B cell (primary cell): ENCODE measurements around the gene S100PBP. TPM values are rescaled to one million over a fixed set of nuclear protein-coding genes. Genes with fewer than 3 reads are reported as not detected.

Source experiments
- ATAC-seq: fragments of 200-7000 bp; cut with Tn5 transposase; one replicate; pipeline ENCODE4 v1.10.0; 2021; ENCODE audit warnings: low read depth, mild to moderate bottlenecking, moderate number of reproducible peaks, moderate library complexity
- CTCF ChIA-PET: fragments of 350-600 bp; sonication (Branson Sonifier 250); formaldehyde crosslinking; loops from one replicate; lab custom pipeline; 2021; ENCODE audit warnings: antibody characterized with exemption, inconsistent platforms; lab: Charles Lee
- POLR2A ChIA-PET: fragments of 350-600 bp; sonication (Branson Sonifier 250); formaldehyde crosslinking; loops from one replicate; lab custom pipeline; 2021; ENCODE audit warnings: antibody characterized with exemption; lab: Charles Lee
- DNase-seq: peaks from one replicate; pipeline ENCODE4 v3.0.0; 2013
- H2AFZ ChIP-seq: 2 replicates; pipeline ENCODE4 v1.6.1; 2012; ENCODE audit warnings: mild to moderate bottlenecking, low read depth, low read length; ENCODE audit not compliant: insufficient read depth, poor library complexity, severe bottlenecking
- H3K27ac ChIP-seq, 2 donors: 1 replicate in 1 of 2; 2 replicates in 1 of 2; pipeline ENCODE4 v1.5.1; 2012 to 2013; ENCODE audit warnings: low read length in 2 of 2, mild to moderate bottlenecking in 2 of 2, moderate library complexity in 1 of 2
- H3K27me3 ChIP-seq, 4 experiments: fragments of 200-600 bp in 1 of 4; sonication (generic) in 1 of 4; replicated peaks in 1 of 4; 1 replicate in 2 of 4; 2 replicates in 2 of 4; pipeline versions ENCODE4 v1.6.1 to v1.7.0; 2013 to 2016; ENCODE audit warnings: low read length in 3 of 4, mild to moderate bottlenecking in 2 of 4, mixed read lengths in 1 of 4, moderate library complexity in 1 of 4; ENCODE audit not compliant: insufficient read depth in 4 of 4, control insufficient read depth in 3 of 4; ENCODE audit errors: control extremely low read depth in 1 of 4
- H3K36me3 ChIP-seq, 2 experiments: replicated peaks in 1 of 2; 1 replicate in 1 of 2; 2 replicates in 1 of 2; pipeline versions ENCODE4 v1.6.1 to v1.7.1; 2013; ENCODE audit warnings: low read length in 1 of 2; ENCODE audit not compliant: insufficient read depth in 2 of 2, control insufficient read depth in 1 of 2; ENCODE audit errors: control extremely low read depth in 1 of 2, extremely low read depth in 1 of 2
- H3K4me1 ChIP-seq, 2 donors: fragments of 200-600 bp in 1 of 2; sonication (generic) in 1 of 2; 1 replicate in 1 of 2; 2 replicates in 1 of 2; pipeline versions ENCODE4 v1.5.1 to v1.6.1; 2013 to 2017; ENCODE audit warnings: low read length in 2 of 2; ENCODE audit not compliant: control insufficient read depth in 2 of 2, insufficient read depth in 2 of 2
- H3K4me2 ChIP-seq: replicated peaks from 2 replicates; pipeline ENCODE3; 2012; ENCODE audit warnings: mild to moderate bottlenecking, low read depth, low read length; ENCODE audit not compliant: poor library complexity, severe bottlenecking
- H3K4me3 ChIP-seq, 5 experiments: fragments of 200-600 bp in 1 of 5; sonication (generic) in 1 of 5; 1 replicate in 3 of 5; 2 replicates in 2 of 5; pipeline versions ENCODE4 v1.5.1 to v1.7.0; 2011 to 2016; ENCODE audit warnings: low read length in 4 of 5, mild to moderate bottlenecking in 4 of 5, low read depth in 2 of 5, control low read depth in 1 of 5, moderate library complexity in 1 of 5; ENCODE audit not compliant: insufficient read depth in 1 of 5; ENCODE audit errors: control extremely low read depth in 1 of 5, extremely low read depth in 1 of 5
- H3K79me2 ChIP-seq: fragments of 200-600 bp; sonication (generic); one replicate; pipeline ENCODE4 v1.6.0; 2016; ENCODE audit warnings: low read length; ENCODE audit not compliant: control insufficient read depth, insufficient read depth
- H3K9ac ChIP-seq: fragments of 200-600 bp; sonication (generic); 2 replicates; pipeline ENCODE4 v1.6.1; 2017; ENCODE audit warnings: mild to moderate bottlenecking, low read length, moderate library complexity
- H3K9me3 ChIP-seq, 3 donors: one replicate each; pipeline versions ENCODE4 v1.6.1 to v1.7.1; 2013; ENCODE audit warnings: low read length in 2 of 3; ENCODE audit not compliant: control insufficient read depth in 2 of 3, insufficient read depth in 1 of 3; ENCODE audit errors: control extremely low read depth in 1 of 3
- H4K20me1 ChIP-seq: 2 replicates; pipeline ENCODE4 v1.6.0; 2012; ENCODE audit warnings: mild to moderate bottlenecking, low read length; ENCODE audit not compliant: insufficient read depth, control insufficient read depth, poor library complexity, severe bottlenecking
- H3K27ac Mint-ChIP-seq: one replicate; pipeline ENCODE4 v1.8.0; 2021; ENCODE audit warnings: mixed read lengths
- H3K27me3 Mint-ChIP-seq: one replicate; pipeline ENCODE4 v1.8.0; 2021; ENCODE audit warnings: mixed read lengths
- H3K4me1 Mint-ChIP-seq: one replicate; pipeline ENCODE4 v1.8.0; 2021; ENCODE audit warnings: mixed read lengths
- H3K4me3 Mint-ChIP-seq: one replicate; pipeline ENCODE4 v1.8.0; 2021; ENCODE audit warnings: mixed read lengths
- H3K9me3 Mint-ChIP-seq: one replicate; pipeline ENCODE4 v1.8.0; 2022; ENCODE audit warnings: mixed read lengths; ENCODE audit not compliant: insufficient read depth
- EZH2 ChIP-seq: IDR thresholded peaks from 2 replicates; pipeline ENCODE4 v1.6.1; 2012; ENCODE audit warnings: borderline replicate concordance, low read depth, mild to moderate bottlenecking, moderate library complexity, low read length; ENCODE audit not compliant: insufficient read depth, poor library complexity, severe bottlenecking
- WGBS: methylation state at CpG from one replicate; pipeline ENCODE4 v1.1.5; 2013; ENCODE audit warnings: missing lambda C conversion rate; ENCODE audit not compliant: insufficient coverage; 5-methylcytosine and 5-hydroxymethylcytosine counted together
- intact Hi-C: fragments of 100-400 bp; cut with micrococcal nuclease; formaldehyde crosslinking; loops from one replicate; pipeline ENCODE4 v1.10.0; 2022
- polyA plus RNA-seq: library from polyadenylated mRNA; depleted of rRNA; stranded (reverse); fragments of >200 nt; gene quantifications from 2 replicates; pipeline ENCODE4 v1.2.3, GENCODE V29; 2012
- total RNA-seq, 2 donors: library from RNA; stranded (reverse); fragments of 120-200 nt in 1 of 2; gene quantifications; 1 replicate in 1 of 2; 2 replicates in 1 of 2; pipeline versions ENCODE4 v1.2.3 to v1.2.4, GENCODE V29; 2013 to 2022
- TF ChIP-seq, protein P1 (sequence below): fragments of 200-600 bp; IDR thresholded peaks from one replicate; pipeline ENCODE4 v1.8.0; 2022; ENCODE audit warnings: antibody characterized with exemption, mild to moderate bottlenecking

The S100PBP gene
- total and polyA plus RNA-seq, 2 donors (not counting 1 experiment from before 2014, with no cell fraction given), result 32.5 to 94.1 TPM

GRCh38 chr1:32897082-32898049 lies 79.9 kb downstream of the S100PBP start:
- no peak overlapping the region for H3K27ac Mint-ChIP-seq
- peaks cover 22% of the 10 kb centered on the region for H3K4me1 Mint-ChIP-seq
- POLR2A ChIA-PET, result no interaction called here
- no peaks in the 10 kb centered on the region for H3K9me3 Mint-ChIP-seq
- Histone ChIP-seq H2AFZ (no peak overlapping the region), H3K27me3 (peaks cover 0 to 65% (median 24%) of the 10 kb centered on the region in 4 experiments), H4K20me1 (no peaks in the 10 kb centered on the region), H3K36me3 (no peaks in the 10 kb centered on the region), H3K9me3 (peaks cover 0 to 20% (median 0%) of the 10 kb centered on the region in 3 donors), H3K4me1 (peaks cover 23 to 26% of the 10 kb centered on the region in 2 donors), H3K27ac (no peak overlapping the region), H3K79me2 (no peaks in the 10 kb centered on the region), H3K4me2 (no peak overlapping the region), H3K9ac (no peak overlapping the region), H3K4me3 (no peak overlapping the region)
- DNase-seq, result no peak
- CTCF ChIA-PET, result interaction anchor here (1.3 to 2.0 kb wide), 2 partner anchors 26 to 191 kb away, joined by 4 to 6 read pairs; no protein-coding TSS in a partner anchor
- WGBS, result 91% methylated on average over 11 of the region's 11 CpGs
- peaks cover 47% of the 10 kb centered on the region for H3K27me3 Mint-ChIP-seq
- no peak overlapping the region for H3K4me3 Mint-ChIP-seq
- no peak for ATAC-seq
- TF ChIP-seq EZH2, result no peak
- TF ChIP-seq, protein P1, sequence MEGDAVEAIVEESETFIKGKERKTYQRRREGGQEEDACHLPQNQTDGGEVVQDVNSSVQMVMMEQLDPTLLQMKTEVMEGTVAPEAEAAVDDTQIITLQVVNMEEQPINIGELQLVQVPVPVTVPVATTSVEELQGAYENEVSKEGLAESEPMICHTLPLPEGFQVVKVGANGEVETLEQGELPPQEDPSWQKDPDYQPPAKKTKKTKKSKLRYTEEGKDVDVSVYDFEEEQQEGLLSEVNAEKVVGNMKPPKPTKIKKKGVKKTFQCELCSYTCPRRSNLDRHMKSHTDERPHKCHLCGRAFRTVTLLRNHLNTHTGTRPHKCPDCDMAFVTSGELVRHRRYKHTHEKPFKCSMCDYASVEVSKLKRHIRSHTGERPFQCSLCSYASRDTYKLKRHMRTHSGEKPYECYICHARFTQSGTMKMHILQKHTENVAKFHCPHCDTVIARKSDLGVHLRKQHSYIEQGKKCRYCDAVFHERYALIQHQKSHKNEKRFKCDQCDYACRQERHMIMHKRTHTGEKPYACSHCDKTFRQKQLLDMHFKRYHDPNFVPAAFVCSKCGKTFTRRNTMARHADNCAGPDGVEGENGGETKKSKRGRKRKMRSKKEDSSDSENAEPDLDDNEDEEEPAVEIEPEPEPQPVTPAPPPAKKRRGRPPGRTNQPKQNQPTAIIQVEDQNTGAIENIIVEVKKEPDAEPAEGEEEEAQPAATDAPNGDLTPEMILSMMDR, result no peak
- intact Hi-C loops, result no loop called here

DNA sequence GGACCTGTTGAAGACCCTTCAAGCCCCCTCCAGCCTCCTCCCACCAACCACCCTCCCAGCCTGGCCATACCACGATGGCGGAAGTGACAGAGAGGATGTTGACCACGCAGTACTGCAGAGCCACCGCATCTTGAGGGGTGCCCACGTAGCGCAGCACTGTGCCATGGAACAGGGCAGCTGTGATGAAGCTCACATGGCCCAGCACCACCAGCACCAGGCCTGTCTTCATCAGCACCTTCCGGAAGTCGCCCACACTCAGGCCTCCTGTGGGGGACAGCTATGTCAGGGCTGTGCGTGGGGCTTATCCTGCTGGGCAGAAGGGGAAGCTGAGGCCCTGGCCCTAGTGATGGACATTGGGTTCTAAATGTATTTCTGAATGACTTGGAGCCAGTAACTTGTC lies 80.6 kb downstream of the S100PBP start:
- ChIA-PET CTCF (interaction anchor here (1.2 to 2.0 kb wide), 3 partner anchors 8 to 26 kb away, joined by 3 to 7 read pairs (median 6); no protein-coding TSS in a partner anchor), POLR2A (no interaction called here)
- Histone ChIP-seq H3K4me1 (peaks cover 18 to 19% of the 10 kb centered on the region in 2 donors), H3K36me3 (no peaks in the 10 kb centered on the region), H3K27me3 (peaks cover 0 to 64% (median 22%) of the 10 kb centered on the region in 4 experiments), H4K20me1 (no peaks in the 10 kb centered on the region), H3K4me2 (no peak overlapping the region), H3K27ac (no peak overlapping the region), H2AFZ (no peak overlapping the region), H3K79me2 (no peaks in the 10 kb centered on the region), H3K9me3 (peaks cover 0 to 15% (median 0%) of the 10 kb centered on the region in 3 donors), H3K4me3 (no peak overlapping the region), H3K9ac (no peak overlapping the region)
- TF ChIP-seq, protein P1, result no peak
- no peak for TF ChIP-seq EZH2
- WGBS, result 89% methylated on average over 9 of the region's 9 CpGs
- Mint-ChIP-seq H3K27me3 (peaks cover 47% of the 10 kb centered on the region), H3K4me3 (no peak overlapping the region), H3K4me1 (peaks cover 18% of the 10 kb centered on the region), H3K27ac (no peak overlapping the region), H3K9me3 (no peaks in the 10 kb centered on the region)
- DNase-seq, result no peak
- intact Hi-C loops, result no loop called here
- no peak for ATAC-seq
